Endothelial cell of umbilical vein (primary cell): Measurements from ENCODE around the gene NUP205.

Source experiments
- CTCF ChIP-seq, 2 donors: IDR thresholded peaks; 1 replicate in 1 of 2; 2 replicates in 1 of 2; pipeline ENCODE4 v1.5.1; 2011; ENCODE audit warnings: low read length in 2 of 2, mild to moderate bottlenecking in 2 of 2, moderate library complexity in 2 of 2, control low read depth in 1 of 2, inconsistent platforms in 1 of 2, low read depth in 1 of 2; ENCODE audit not compliant: insufficient read depth in 1 of 2; ENCODE audit errors: extremely low read depth in 1 of 2
- EZH2 ChIP-seq: IDR thresholded peaks from 2 replicates; pipeline ENCODE4 v1.6.1; 2012; ENCODE audit warnings: borderline replicate concordance, low read depth, mild to moderate bottlenecking, moderate library complexity, low read length, inconsistent platforms; ENCODE audit not compliant: severe bottlenecking
- FOS ChIP-seq: IDR thresholded peaks from 2 replicates; pipeline ENCODE4 v1.6.1; 2011; ENCODE audit warnings: mild to moderate bottlenecking, low read length, moderate library complexity, borderline replicate concordance; ENCODE audit not compliant: insufficient read depth
- GATA2 ChIP-seq: IDR thresholded peaks from 2 replicates; pipeline ENCODE4 v1.7.0; 2011; ENCODE audit warnings: low read depth, mild to moderate bottlenecking, moderate library complexity, mixed read lengths, low read length; ENCODE audit not compliant: insufficient read length, insufficient read depth
- JUN ChIP-seq: IDR thresholded peaks from 2 replicates; pipeline ENCODE4 v1.6.1; 2011; ENCODE audit warnings: borderline replicate concordance, low read depth; ENCODE audit not compliant: insufficient read length, insufficient read depth
- MAX ChIP-seq: IDR thresholded peaks from 2 replicates; pipeline ENCODE4 v1.6.1; 2011; ENCODE audit not compliant: insufficient read depth, insufficient read length
- MYC ChIP-seq: IDR thresholded peaks from one replicate; pipeline ENCODE4 v1.6.1; 2011; ENCODE audit warnings: mild to moderate bottlenecking, low read depth, low read length
- POLR2A ChIP-seq: IDR thresholded peaks from 2 replicates; pipeline ENCODE4 v1.6.1; 2012; ENCODE audit warnings: low read depth, mild to moderate bottlenecking, control low read depth, low read length
- POLR2AphosphoS5 ChIP-seq: IDR thresholded peaks from 2 replicates; pipeline ENCODE4 v1.6.1; 2012; ENCODE audit warnings: low read depth, mild to moderate bottlenecking, control low read depth, low read length, moderate library complexity; ENCODE audit not compliant: insufficient read depth

- no peak for TF ChIP-seq EZH2
- TF ChIP-seq CTCF (IDR thresholded peaks at IDR 0.05; ENCODE audit: extremely low read depth in 1 of 2, insufficient read depth in 1 of 2, low read depth in 1 of 2, low read length in 2 of 2): no peak
- no peak for TF ChIP-seq POLR2A
- no peak for TF ChIP-seq MYC
- no peak for TF ChIP-seq POLR2AphosphoS5
- TF ChIP-seq FOS: no peak
- TF ChIP-seq MAX: no peak
- TF ChIP-seq JUN: no peak
- no peak for TF ChIP-seq GATA2
Measured at GRCh38 chr7:135687466-135687865, 129.7 kb downstream of the NUP205 start.
